HepG2 (cell line): ENCODE measurements around the gene PDILT. TPM values are rescaled to one million over a fixed set of nuclear protein-coding genes. Genes with fewer than 3 reads are reported as not detected.

Experiments used
- EED ChIP-seq: sonication (generic); formaldehyde crosslinking; IDR thresholded peaks from 2 replicates; pipeline ENCODE4 v1.5.0; 2020; ENCODE audit warnings: mild to moderate bottlenecking, missing genetic modification reagents
- HDAC1 ChIP-seq: sonication (generic); formaldehyde crosslinking; IDR thresholded peaks from 2 replicates; pipeline ENCODE4 v1.5.1; 2020; ENCODE audit warnings: mild to moderate bottlenecking, missing genetic modification reagents
- RXRB ChIP-seq: IDR thresholded peaks from 2 replicates; pipeline ENCODE4 v1.6.1; 2016; ENCODE audit warnings: borderline replicate concordance, missing genetic modification reagents, missing compliant biosample characterization
- SALL1 ChIP-seq: sonication (generic); formaldehyde crosslinking; IDR thresholded peaks from 2 replicates; pipeline ENCODE4 v1.8.0; 2022; ENCODE audit warnings: mild to moderate bottlenecking, missing genetic modification reagents
- SPEN ChIP-seq: sonication (generic); formaldehyde crosslinking; IDR thresholded peaks from 2 replicates; pipeline ENCODE4 v1.5.1; 2020; ENCODE audit warnings: low read depth, mild to moderate bottlenecking, missing genetic modification reagents
- TARDBP ChIP-seq: sonication (generic); formaldehyde crosslinking; IDR thresholded peaks from 2 replicates; pipeline ENCODE4 v1.8.0; 2022; ENCODE audit warnings: mild to moderate bottlenecking, missing genetic modification reagents
- TRAFD1 ChIP-seq: sonication (generic); formaldehyde crosslinking; IDR thresholded peaks from 2 replicates; pipeline ENCODE4 v1.5.1; 2020; ENCODE audit warnings: missing genetic modification reagents, mild to moderate bottlenecking, borderline replicate concordance
- ZBTB40 ChIP-seq, 2 experiments: fragments of 450-650 bp in 1 of 2; sonication (generic) in 1 of 2; formaldehyde crosslinking in 1 of 2; IDR thresholded peaks; 2 replicates each; pipeline versions ENCODE4 v1.6.1 to v1.8.0; 2016 to 2022; ENCODE audit warnings: antibody characterized with exemption in 1 of 2, mild to moderate bottlenecking in 1 of 2, missing genetic modification reagents in 1 of 2
- ZNF446 ChIP-seq: sonication (generic); formaldehyde crosslinking; IDR thresholded peaks from 2 replicates; pipeline ENCODE4 v1.5.0; 2020; ENCODE audit warnings: mild to moderate bottlenecking, missing genetic modification reagents
- ZNF646 ChIP-seq: sonication (generic); formaldehyde crosslinking; IDR thresholded peaks from 2 replicates; pipeline ENCODE4 v1.9.0; 2021; ENCODE audit warnings: mild to moderate bottlenecking, missing genetic modification reagents
- polyA plus RNA-seq, 8 experiments: library from polyadenylated mRNA; depleted of rRNA in 3 of 8; stranded (reverse) in 7 of 8; unstranded in 1 of 8; fragments of >200 nt; fragmentation: Illumina TruSeq in 4 of 8; extraction: Trizol in 4 of 8; gene quantifications; 2 replicates each; pipeline versions ENCODE4 v1.2.1 to v1.2.3, GENCODE V29; 2011 to 2016; ENCODE audit warnings: low read depth in 4 of 8, missing spikeins in 1 of 8, mixed read lengths in 1 of 8; ENCODE audit not compliant: insufficient read depth in 1 of 8
- total RNA-seq, 5 experiments: library from RNA; depleted of rRNA; stranded (reverse); fragments of >200 nt; fragmentation: Illumina TruSeq; extraction: Trizol; gene quantifications; 2 replicates each; pipeline ENCODE4 v1.2.3, GENCODE V29; 2016; ENCODE audit warnings: low read depth in 1 of 5

Gene PDILT
- total and polyA plus RNA-seq, 2 of the 13 experiments (the other 11 are each of a cell fraction or from before 2014, with no cell fraction given), result not detected

GRCh38 chr16:20401475-20402016, 3.0 kb downstream of the PDILT start (continued):
- TF ChIP-seq ZBTB40 (IDR thresholded peaks at IDR 0.05) (no peak), ZBTB40 (CRISPR knock-in tag; IDR thresholded peaks at IDR 0.05) (peak; percentile 66), SPEN (CRISPR knock-in tag) (peak; percentile 42; the same call in 1 of the 2 replicates), ZNF446 (CRISPR knock-in tag) (0 out of 2 replicates have a peak, but pooled peaks have one; percentile 46), EED (CRISPR knock-in tag) (peak; percentile 76; the same call in 1 of the 2 replicates), SALL1 (CRISPR knock-in tag) (peak; percentile 78; the same call in 1 of the 2 replicates), ZNF646 (CRISPR knock-in tag) (0 out of 2 replicates have a peak, but pooled peaks have one; percentile 14), RXRB (peak; percentile 43; the same call in 1 of the 2 replicates), HDAC1 (0 out of 2 replicates have a peak, but pooled peaks have one; percentile 15), TARDBP (peak; percentile 43; the same call in 1 of the 2 replicates), TRAFD1 (CRISPR knock-in tag) (no peak)
